GM19238 (cell line): Measurements from ENCODE around the gene ARAP2.
"Not testable (repeated sequence)": the region's sequence is repeated elsewhere in the genome, so short reads cannot be mapped to it uniquely, and the experiment has no call there.

Source experiments
- DNase-seq: peaks from one replicate; pipeline ENCODE4 v3.0.0; 2011; ENCODE audit warnings: low spot score; ENCODE audit not compliant: insufficient read length

The ARAP2 gene

GRCh38 chr4:36183232-36183631 lies 61.1 kb downstream of the ARAP2 start:
- DNase-seq: no peak

GRCh38 chr4:36182315-36182714 lies 62.0 kb downstream of the ARAP2 start:
- not testable (repeated sequence) for DNase-seq

- no peak for DNase-seq
Measured at GRCh38 chr4:36180206-36180605, 64.1 kb downstream of the ARAP2 start.

- no peak for DNase-seq
Measured at GRCh38 chr4:36178484-36178883, 65.8 kb downstream of the ARAP2 start.

GRCh38 chr4:36177946-36178345 lies 66.4 kb downstream of the ARAP2 start:
- no peak for DNase-seq

- no peak for DNase-seq
Measured at GRCh38 chr4:36174570-36174969, 69.7 kb downstream of the ARAP2 start.

GRCh38 chr4:36173905-36174304 lies 70.4 kb downstream of the ARAP2 start:
- no peak for DNase-seq

- no peak for DNase-seq
Measured at GRCh38 chr4:36172656-36173055, 71.7 kb downstream of the ARAP2 start.

GRCh38 chr4:36168127-36168878 lies 76.0 kb downstream of the ARAP2 start:
- no peak for DNase-seq

- DNase-seq: no peak
Measured at GRCh38 chr4:36165631-36166005, 78.7 kb downstream of the ARAP2 start.

GRCh38 chr4:36164900-36165630 lies 79.2 kb downstream of the ARAP2 start:
- no peak for DNase-seq

- no peak for DNase-seq
Measured at GRCh38 chr4:36163198-36163597, 81.1 kb downstream of the ARAP2 start.

GRCh38 chr4:36159208-36159607 lies 85.1 kb downstream of the ARAP2 start:
- DNase-seq: no peak

GRCh38 chr4:36152735-36153134 lies 91.6 kb downstream of the ARAP2 start:
- no peak for DNase-seq

GRCh38 chr4:36142504-36142903 lies 101.8 kb downstream of the ARAP2 start:
- no peak for DNase-seq

GRCh38 chr4:36141186-36141585 lies 103.1 kb downstream of the ARAP2 start:
- DNase-seq: no peak

- DNase-seq: no peak
Measured at GRCh38 chr4:36140421-36140820, 103.9 kb downstream of the ARAP2 start.

- DNase-seq: no peak
Measured at GRCh38 chr4:36138220-36138619, 106.1 kb downstream of the ARAP2 start.

GRCh38 chr4:36137336-36137735 lies 107.0 kb downstream of the ARAP2 start:
- DNase-seq: no peak

- DNase-seq: no peak
Measured at GRCh38 chr4:36133658-36134057, 110.7 kb downstream of the ARAP2 start.

GRCh38 chr4:36133086-36133485 lies 111.2 kb downstream of the ARAP2 start:
- DNase-seq: no peak

GRCh38 chr4:36130641-36131040 lies 113.7 kb downstream of the ARAP2 start:
- DNase-seq: no peak

GRCh38 chr4:36128689-36129088 lies 115.6 kb downstream of the ARAP2 start:
- no peak for DNase-seq
